Calu3 (cell line): ENCODE data around the gene RALA. TPM values are rescaled to one million over a fixed set of nuclear protein-coding genes. Genes with fewer than 3 reads are reported as not detected.
"Not testable (repeated sequence)": the region's sequence is repeated elsewhere in the genome, so short reads cannot be mapped to it uniquely, and the experiment has no call there.

ENCODE experiments used
- BruUV-seq: library from RNA; stranded (reverse); fragments of 400-500 nt; replicated peaks from 2 replicates; lab custom pipeline; 2021; lab: Mats Ljungman, UMichigan
- CTCF ChIA-PET: fragments of 300-600 bp; sonication (Branson Sonifier 250); formaldehyde crosslinking; loops from one replicate; lab custom pipeline; 2022; ENCODE audit warnings: antibody characterized with exemption; lab: Charles Lee
- DNase-seq: peaks from one replicate; pipeline ENCODE4 v3.0.0; 2022
- H3K27ac Mint-ChIP-seq: one replicate; pipeline ENCODE4 v1.8.0; 2022; ENCODE audit warnings: mixed read lengths; ENCODE audit not compliant: unreplicated experiment
- H3K27me3 Mint-ChIP-seq: one replicate; pipeline ENCODE4 v1.8.0; 2022; ENCODE audit warnings: mixed read lengths; ENCODE audit not compliant: unreplicated experiment
- H3K36me3 Mint-ChIP-seq: one replicate; pipeline ENCODE4 v1.8.0; 2022; ENCODE audit warnings: mild to moderate bottlenecking, moderate library complexity, mixed read lengths; ENCODE audit not compliant: insufficient read depth, unreplicated experiment
- H3K4me1 Mint-ChIP-seq: one replicate; pipeline ENCODE4 v1.8.0; 2022; ENCODE audit warnings: mild to moderate bottlenecking, low read depth, mixed read lengths; ENCODE audit not compliant: unreplicated experiment
- H3K4me3 Mint-ChIP-seq: one replicate; pipeline ENCODE4 v1.8.0; 2022; ENCODE audit warnings: mild to moderate bottlenecking, low read depth, moderate library complexity, mixed read lengths; ENCODE audit not compliant: unreplicated experiment
- H3K9me3 Mint-ChIP-seq: one replicate; pipeline ENCODE4 v1.8.0; 2022; ENCODE audit warnings: low read depth, mixed read lengths; ENCODE audit not compliant: unreplicated experiment
- intact Hi-C: fragments of 100-400 bp; cut with micrococcal nuclease; formaldehyde crosslinking; loops from one replicate; pipeline ENCODE4 v1.10.0; 2022; ENCODE audit not compliant: unreplicated experiment
- total RNA-seq: library from RNA; stranded (reverse); gene quantifications from 2 replicates; pipeline ENCODE4 v1.2.3, GENCODE V29; 2022
- TF ChIP-seq, protein P1 (sequence below): fragments of 200-600 bp; IDR thresholded peaks from one replicate; pipeline ENCODE4 v1.8.0; 2022; ENCODE audit warnings: antibody characterized with exemption; ENCODE audit not compliant: unreplicated experiment

RALA gene
- total RNA-seq, 1 experiment from 2014 or later, result 64.8 TPM

DNA sequence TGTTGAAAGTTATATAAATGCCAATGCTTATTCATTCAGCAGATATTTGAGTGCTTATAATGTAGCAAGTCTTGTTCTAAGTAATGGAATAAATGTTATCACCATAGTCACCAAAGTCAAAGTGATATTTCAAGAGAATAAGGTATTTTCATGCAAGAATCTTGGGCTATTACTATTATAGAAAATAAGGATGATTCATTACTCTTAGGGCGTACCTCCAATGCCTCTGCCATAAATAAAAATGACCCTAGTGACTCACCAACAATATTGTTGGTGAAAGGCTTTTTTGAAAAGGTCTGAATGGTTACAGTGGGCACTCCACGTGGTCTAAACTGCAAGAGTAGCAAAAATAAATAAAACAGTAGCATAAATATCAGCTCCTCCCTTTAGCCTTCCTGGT, 68.4 kb downstream of the RALA start:
- Mint-ChIP-seq H3K4me1 (peaks cover 9% of the 10 kb centered on the region), H3K27ac (no peak overlapping the region), H3K27me3 (no peaks in the 10 kb centered on the region), H3K4me3 (no peak overlapping the region), H3K36me3 (peaks cover 4% of the 10 kb centered on the region), H3K9me3 (no peaks in the 10 kb centered on the region)
- no TSS peak for BruUV-seq
- TF ChIP-seq, protein P1, sequence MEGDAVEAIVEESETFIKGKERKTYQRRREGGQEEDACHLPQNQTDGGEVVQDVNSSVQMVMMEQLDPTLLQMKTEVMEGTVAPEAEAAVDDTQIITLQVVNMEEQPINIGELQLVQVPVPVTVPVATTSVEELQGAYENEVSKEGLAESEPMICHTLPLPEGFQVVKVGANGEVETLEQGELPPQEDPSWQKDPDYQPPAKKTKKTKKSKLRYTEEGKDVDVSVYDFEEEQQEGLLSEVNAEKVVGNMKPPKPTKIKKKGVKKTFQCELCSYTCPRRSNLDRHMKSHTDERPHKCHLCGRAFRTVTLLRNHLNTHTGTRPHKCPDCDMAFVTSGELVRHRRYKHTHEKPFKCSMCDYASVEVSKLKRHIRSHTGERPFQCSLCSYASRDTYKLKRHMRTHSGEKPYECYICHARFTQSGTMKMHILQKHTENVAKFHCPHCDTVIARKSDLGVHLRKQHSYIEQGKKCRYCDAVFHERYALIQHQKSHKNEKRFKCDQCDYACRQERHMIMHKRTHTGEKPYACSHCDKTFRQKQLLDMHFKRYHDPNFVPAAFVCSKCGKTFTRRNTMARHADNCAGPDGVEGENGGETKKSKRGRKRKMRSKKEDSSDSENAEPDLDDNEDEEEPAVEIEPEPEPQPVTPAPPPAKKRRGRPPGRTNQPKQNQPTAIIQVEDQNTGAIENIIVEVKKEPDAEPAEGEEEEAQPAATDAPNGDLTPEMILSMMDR, result no peak
- no peak for DNase-seq
- CTCF ChIA-PET, result interaction anchor here (0.9 kb wide), 1 partner anchor 111 kb away, joined by 3 read pairs; no protein-coding TSS in a partner anchor
- intact Hi-C loops, result loop anchor here (5.0 kb wide), 1 partner anchor 110 kb away; no protein-coding TSS in a partner anchor

DNA sequence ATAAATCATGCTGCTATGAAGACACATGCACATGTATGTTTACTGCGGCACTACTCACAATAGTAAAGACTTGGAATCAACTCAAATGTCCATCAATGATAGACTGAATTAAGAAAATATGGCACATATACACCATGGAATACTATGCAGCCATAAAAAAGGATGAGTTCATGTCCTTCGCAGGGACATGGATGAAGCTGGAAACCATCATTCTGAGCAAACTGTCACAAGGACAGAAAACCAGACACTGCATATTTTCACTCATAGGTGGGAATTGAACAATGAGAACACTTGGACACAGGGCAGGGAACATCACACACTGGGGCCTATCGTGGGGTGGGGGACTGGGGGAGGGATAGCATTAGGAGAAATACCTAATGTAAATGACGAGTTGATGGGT, 69.7 kb downstream of the RALA start:
- BruUV-seq, CTCF ChIA-PET, H3K27me3 Mint-ChIP-seq, H3K9me3 Mint-ChIP-seq, DNase-seq, H3K4me1 Mint-ChIP-seq, H3K27ac Mint-ChIP-seq, H3K36me3 Mint-ChIP-seq, H3K4me3 Mint-ChIP-seq: not testable (repeated sequence)
- intact Hi-C loops, result loop anchor here (5.0 kb wide), 1 partner anchor 111 kb away; no protein-coding TSS in a partner anchor

DNA sequence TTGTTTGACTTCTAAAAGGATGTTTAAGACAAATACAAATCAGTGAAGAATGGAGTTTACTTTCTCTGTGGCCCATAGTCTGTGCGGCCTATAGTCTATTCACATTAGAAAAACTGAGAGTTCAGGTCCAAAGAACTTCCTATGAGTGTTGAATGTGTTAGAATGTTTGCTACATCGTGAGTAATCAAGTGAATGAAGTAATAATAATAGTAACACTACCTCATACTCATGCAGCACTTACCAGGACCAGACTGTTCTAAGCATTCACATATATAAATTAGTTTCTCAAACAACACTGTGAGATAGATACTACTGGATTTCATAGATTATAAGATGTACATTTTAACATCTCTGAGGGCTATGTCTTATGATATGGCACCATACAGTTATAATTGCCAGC, 70.4 kb downstream of the RALA start:
- Mint-ChIP-seq H3K27me3 (no peaks in the 10 kb centered on the region), H3K36me3 (peaks cover 10% of the 10 kb centered on the region), H3K4me3 (no peak overlapping the region), H3K9me3 (no peaks in the 10 kb centered on the region), H3K4me1 (peaks cover 3% of the 10 kb centered on the region), H3K27ac (no peak overlapping the region)
- CTCF ChIA-PET, result no interaction called here
- TF ChIP-seq, protein P1, result no peak
- no TSS peak for BruUV-seq
- intact Hi-C loops, result loop anchor here (5.0 kb wide), 1 partner anchor 112 kb away; no protein-coding TSS in a partner anchor
- DNase-seq, result no peak

DNA sequence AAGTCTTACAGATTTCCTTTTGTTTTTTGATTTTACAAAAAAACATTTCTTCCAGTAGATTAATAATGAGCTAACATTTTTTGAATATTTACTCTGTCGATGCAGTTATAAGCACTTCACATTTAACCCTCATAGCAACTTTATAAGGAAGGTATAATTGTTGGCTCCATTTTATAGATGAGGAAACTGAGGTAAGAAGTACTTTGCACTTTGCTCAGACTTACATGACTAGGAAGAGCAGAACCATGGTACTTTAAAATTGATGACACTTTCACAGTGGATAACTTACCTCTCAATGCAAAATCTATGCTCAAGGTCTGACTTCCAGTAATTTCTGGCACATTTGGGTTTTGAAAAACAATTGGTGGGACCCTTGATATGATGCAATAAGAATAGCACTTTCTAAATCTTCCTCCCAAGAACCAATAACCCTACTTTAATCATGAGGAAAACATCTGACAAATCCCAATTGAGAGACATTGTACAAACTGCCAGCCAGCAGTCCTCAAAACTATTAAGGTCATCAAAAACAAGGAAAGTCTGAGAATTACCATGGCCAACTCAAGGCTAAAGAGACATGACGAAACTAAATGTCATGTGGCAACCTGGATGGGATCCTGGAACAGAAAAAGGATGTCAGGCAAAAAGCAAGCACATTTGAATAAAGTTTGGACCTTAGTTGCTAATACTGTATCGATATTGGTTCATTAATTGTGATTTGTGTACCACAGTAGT, 72.6 kb downstream of the RALA start:
- no peak overlapping the region for H3K4me3 Mint-ChIP-seq
- intact Hi-C loops, result no loop called here
- CTCF ChIA-PET, result interaction anchor here (1.0 kb wide), 1 partner anchor 14 kb away, joined by 3 read pairs; no protein-coding TSS in a partner anchor
- DNase-seq, result no peak
- no peaks in the 10 kb centered on the region for H3K4me1 Mint-ChIP-seq
- TF ChIP-seq, protein P1, result no peak
- H3K27ac Mint-ChIP-seq, result no peak overlapping the region
- no TSS peak for BruUV-seq
- no peaks in the 10 kb centered on the region for H3K27me3 Mint-ChIP-seq
- no peaks in the 10 kb centered on the region for H3K9me3 Mint-ChIP-seq
- peaks cover 17% of the 10 kb centered on the region for H3K36me3 Mint-ChIP-seq

DNA sequence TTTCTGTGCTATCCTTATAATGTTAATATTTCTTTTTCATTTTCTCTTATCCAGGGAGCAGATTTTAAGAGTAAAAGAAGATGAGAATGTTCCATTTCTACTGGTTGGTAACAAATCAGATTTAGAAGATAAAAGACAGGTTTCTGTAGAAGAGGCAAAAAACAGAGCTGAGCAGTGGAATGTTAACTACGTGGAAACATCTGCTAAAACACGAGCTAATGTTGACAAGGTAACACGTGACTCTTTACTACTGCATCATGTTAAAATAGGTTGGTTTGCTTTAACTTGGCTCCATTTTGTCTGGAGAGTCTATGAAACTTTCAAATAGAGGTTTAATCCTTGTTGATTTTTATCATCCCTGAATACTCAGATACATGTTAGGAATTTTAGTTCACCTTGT, 73.3 kb downstream of the RALA start:
- peaks cover 20% of the 10 kb centered on the region for H3K36me3 Mint-ChIP-seq
- no peak overlapping the region for H3K4me3 Mint-ChIP-seq
- BruUV-seq, result no TSS peak
- H3K27ac Mint-ChIP-seq, result no peak overlapping the region
- H3K27me3 Mint-ChIP-seq, result no peaks in the 10 kb centered on the region
- H3K9me3 Mint-ChIP-seq, result no peaks in the 10 kb centered on the region
- TF ChIP-seq, protein P1, result no peak
- DNase-seq, result no peak
- intact Hi-C loops, result no loop called here
- H3K4me1 Mint-ChIP-seq, result no peaks in the 10 kb centered on the region
- CTCF ChIA-PET, result interaction anchor here (1.0 kb wide), 1 partner anchor 14 kb away, joined by 3 read pairs; no protein-coding TSS in a partner anchor
